ENCODE measurements around the gene ADGRV1. TPM values are rescaled to one million over a fixed set of nuclear protein-coding genes. Genes with fewer than 3 reads are reported as not detected.

The ADGRV1 gene
- total RNA-seq, 2 donors from 2014 or later, result 16.4 to 20.9 TPM

DNA sequence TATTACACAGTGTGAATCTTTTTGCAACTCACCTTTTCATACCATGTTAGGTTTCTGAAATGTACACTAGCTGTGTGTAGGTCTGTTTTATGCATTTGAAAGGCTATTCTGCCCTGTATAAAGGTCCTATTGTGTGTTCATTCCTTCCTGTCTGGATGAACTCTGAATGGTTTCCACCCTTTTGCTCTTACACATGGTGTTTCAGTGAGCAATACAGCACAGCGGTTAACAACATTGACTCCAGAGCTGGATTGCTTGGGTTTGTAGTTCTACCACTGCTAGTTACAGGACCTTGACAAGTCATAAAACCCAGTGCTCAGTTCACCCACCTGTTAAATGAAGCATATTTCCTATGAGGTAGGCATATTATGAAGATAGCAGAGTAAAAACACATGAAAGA is 331.6 kb downstream of the ADGRV1 start:
- H3K27ac ChIP-seq, result no peak overlapping the region
- 97% methylated on average over 1 of the region's 1 CpG for WGBS
- H3K36me3 ChIP-seq, result no peaks in the 10 kb centered on the region
- TF ChIP-seq POLR2A (IDR thresholded peaks at IDR 0.05), result no peak
- TF ChIP-seq, protein P1, sequence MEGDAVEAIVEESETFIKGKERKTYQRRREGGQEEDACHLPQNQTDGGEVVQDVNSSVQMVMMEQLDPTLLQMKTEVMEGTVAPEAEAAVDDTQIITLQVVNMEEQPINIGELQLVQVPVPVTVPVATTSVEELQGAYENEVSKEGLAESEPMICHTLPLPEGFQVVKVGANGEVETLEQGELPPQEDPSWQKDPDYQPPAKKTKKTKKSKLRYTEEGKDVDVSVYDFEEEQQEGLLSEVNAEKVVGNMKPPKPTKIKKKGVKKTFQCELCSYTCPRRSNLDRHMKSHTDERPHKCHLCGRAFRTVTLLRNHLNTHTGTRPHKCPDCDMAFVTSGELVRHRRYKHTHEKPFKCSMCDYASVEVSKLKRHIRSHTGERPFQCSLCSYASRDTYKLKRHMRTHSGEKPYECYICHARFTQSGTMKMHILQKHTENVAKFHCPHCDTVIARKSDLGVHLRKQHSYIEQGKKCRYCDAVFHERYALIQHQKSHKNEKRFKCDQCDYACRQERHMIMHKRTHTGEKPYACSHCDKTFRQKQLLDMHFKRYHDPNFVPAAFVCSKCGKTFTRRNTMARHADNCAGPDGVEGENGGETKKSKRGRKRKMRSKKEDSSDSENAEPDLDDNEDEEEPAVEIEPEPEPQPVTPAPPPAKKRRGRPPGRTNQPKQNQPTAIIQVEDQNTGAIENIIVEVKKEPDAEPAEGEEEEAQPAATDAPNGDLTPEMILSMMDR (IDR thresholded peaks at IDR 0.05), result no peak
- no peak for TF ChIP-seq POLR2AphosphoS5 (IDR thresholded peaks at IDR 0.05)
- no peak for DNase-seq (ENCODE audit: low spot score)
- H3K27me3 ChIP-seq (replicated peaks; ENCODE audit: insufficient read depth), result no peaks in the 10 kb centered on the region
- H3K4me3 ChIP-seq, result no peak overlapping the region
- intact Hi-C loops (cut with DNase I), result no loop called here
- no peaks in the 10 kb centered on the region for H3K4me1 ChIP-seq (replicated peaks)
- no peaks in the 10 kb centered on the region for H3K9me3 ChIP-seq

DNA sequence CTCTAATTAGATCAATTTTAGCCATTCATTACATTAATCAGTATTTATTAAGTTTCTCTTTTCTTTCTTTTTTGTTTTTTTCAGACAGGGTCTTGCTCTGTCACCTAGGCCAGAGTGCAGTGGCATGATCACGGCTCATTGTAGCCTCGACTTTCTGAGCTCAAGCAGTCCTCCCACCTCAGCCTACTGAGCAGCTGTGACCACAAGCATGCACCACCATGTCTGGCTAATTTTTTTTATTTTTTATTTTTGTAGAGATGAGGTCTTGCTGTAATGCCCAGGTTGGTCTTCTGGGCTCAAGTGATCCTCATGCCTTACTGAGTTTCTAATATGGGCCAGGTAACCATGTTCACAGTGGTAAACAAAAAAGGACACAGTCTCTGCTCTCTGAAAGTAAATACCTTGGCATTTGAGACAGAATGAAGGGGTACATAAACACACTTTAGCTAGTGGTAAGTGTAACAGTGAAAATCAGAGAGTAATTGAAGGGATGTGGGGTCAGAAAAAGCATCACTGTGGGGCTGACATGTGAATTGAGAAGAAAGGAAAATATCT is 336.3 kb downstream of the ADGRV1 start:
- no peak for TF ChIP-seq POLR2A (IDR thresholded peaks at IDR 0.05)
- peak; percentile 16 for TF ChIP-seq POLR2AphosphoS5 (IDR thresholded peaks at IDR 0.05)

DNA sequence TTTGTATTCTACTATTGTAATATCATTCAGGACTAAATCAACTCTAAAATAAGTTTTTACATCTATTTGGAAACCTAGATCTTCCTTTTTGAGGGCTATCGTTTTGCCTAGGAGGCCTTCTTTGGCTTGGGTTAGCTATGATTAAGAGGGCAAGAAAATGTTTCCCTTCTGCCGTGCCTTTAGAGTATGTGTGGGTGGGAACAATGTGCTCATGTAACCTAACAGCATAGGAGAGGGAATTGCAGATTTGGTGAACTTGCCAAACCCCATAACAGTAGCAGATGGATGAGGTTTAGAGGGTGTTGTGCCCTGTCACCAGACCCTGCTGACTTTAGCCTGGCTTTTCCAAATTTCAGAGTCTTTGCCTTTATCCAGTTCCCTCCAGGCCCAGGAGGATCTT is 339.0 kb downstream of the ADGRV1 start:
- intact Hi-C loops (cut with DNase I), result no loop called here
- Histone ChIP-seq H3K27me3 (replicated peaks; ENCODE audit: insufficient read depth) (no peaks in the 10 kb centered on the region), H3K36me3 (no peaks in the 10 kb centered on the region), H3K4me1 (replicated peaks) (no peaks in the 10 kb centered on the region), H3K4me3 (no peak overlapping the region), H3K27ac (no peak overlapping the region), H3K9me3 (no peaks in the 10 kb centered on the region)
- DNase-seq (ENCODE audit: low spot score), result no peak
- TF ChIP-seq POLR2A (IDR thresholded peaks at IDR 0.05), result no peak
- no peak for TF ChIP-seq POLR2AphosphoS5 (IDR thresholded peaks at IDR 0.05)
- TF ChIP-seq, protein P1 (IDR thresholded peaks at IDR 0.05), result no peak
- WGBS, result 88% methylated on average over 2 of the region's 2 CpGs

More for the DNA sequence above, 336.3 kb downstream of the ADGRV1 start:
- Histone ChIP-seq H3K27ac (no peak overlapping the region), H3K27me3 (replicated peaks; ENCODE audit: insufficient read depth) (no peaks in the 10 kb centered on the region), H3K4me1 (replicated peaks) (no peaks in the 10 kb centered on the region), H3K36me3 (no peaks in the 10 kb centered on the region), H3K9me3 (no peaks in the 10 kb centered on the region), H3K4me3 (no peak overlapping the region)
- intact Hi-C loops (cut with DNase I), result no loop called here
- 97% methylated on average over 2 of the region's 2 CpGs for WGBS
- DNase-seq (ENCODE audit: low spot score), result no peak

DNA sequence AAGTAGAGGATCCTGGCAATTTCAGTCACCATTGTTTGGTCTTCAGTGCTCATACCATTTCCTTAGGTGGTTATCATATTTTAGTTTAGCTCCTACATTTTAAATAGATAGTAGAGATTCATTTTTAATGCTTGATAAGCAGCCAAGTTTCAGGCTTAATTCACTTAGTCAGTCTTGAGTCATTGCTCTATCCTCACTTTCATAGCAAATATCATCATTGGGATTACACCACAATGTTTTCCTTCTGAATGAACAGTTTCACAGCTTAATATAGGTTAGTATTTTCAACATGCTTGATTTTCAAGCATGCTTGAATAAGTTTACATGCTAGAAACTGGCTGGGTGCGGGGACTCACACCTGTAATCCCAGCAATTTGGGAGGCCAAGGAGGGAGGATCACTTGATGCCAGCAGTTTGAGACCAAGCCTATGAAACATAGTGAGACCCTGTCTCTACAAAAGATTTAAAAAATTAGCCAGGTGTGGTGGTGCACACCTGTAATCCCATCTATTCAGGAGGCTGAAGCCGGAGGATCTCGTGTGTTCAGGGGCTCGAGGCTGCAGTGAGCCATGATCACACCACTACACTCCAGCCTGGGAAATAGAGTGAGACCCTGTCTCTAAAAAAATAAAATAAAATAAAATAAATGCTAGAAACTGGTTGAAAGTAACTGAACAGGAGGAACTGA is 339.9 kb downstream of the ADGRV1 start:
- Histone ChIP-seq H3K4me1 (replicated peaks) (no peaks in the 10 kb centered on the region), H3K9me3 (no peaks in the 10 kb centered on the region), H3K4me3 (no peak overlapping the region), H3K27me3 (replicated peaks; ENCODE audit: insufficient read depth) (no peaks in the 10 kb centered on the region), H3K36me3 (no peaks in the 10 kb centered on the region), H3K27ac (no peak overlapping the region)
- TF ChIP-seq POLR2A (IDR thresholded peaks at IDR 0.05), result no peak
- TF ChIP-seq POLR2AphosphoS5 (IDR thresholded peaks at IDR 0.05), result no peak
- no peak for DNase-seq (ENCODE audit: low spot score)
- intact Hi-C loops (cut with DNase I), result no loop called here
- WGBS, result 97% methylated on average over 4 of the region's 4 CpGs

DNA sequence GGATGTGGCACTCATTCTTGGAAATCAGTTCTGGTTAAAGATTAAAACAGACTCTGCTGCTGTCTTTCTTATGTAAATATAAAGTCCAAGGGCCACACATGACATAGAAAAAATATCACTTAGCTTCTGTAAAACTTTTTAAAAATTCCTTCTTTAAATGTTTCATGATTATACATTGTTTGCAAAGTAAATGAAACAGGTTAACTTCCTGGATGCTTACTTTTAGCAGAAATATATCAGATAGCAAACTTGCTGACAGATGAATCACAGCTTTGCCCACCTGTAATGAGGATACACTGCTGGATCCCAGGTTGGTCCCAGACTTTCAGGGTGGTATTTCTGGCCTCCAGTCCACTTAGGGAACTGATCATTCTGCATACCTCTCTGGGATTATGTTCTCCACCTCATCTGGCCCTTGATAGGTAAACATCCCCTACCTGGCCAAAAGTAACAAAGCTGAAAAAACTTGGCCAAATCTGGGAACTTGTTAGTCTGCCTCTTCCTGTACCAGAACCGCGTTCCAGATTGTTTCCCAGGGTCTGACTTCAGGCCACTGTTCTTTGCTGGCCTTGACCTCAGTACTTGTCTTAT is 340.5 kb downstream of the ADGRV1 start:
- TF ChIP-seq POLR2A (IDR thresholded peaks at IDR 0.05) (no peak), POLR2AphosphoS5 (IDR thresholded peaks at IDR 0.05) (peak; percentile 22)
- TF ChIP-seq, protein P1 (IDR thresholded peaks at IDR 0.05), result no peak
- no peak for DNase-seq (ENCODE audit: low spot score)
- no peaks in the 10 kb centered on the region for H3K4me1 ChIP-seq (replicated peaks)
- WGBS, result 49% methylated on average over 2 of the region's 2 CpGs
- H3K36me3 ChIP-seq, result no peaks in the 10 kb centered on the region
- H3K4me3 ChIP-seq, result no peak overlapping the region
- peak overlapping the region in 1 of 2 donors; percentile 46 for H3K27ac ChIP-seq
- intact Hi-C loops (cut with DNase I), result no loop called here
- H3K9me3 ChIP-seq, result no peaks in the 10 kb centered on the region
- H3K27me3 ChIP-seq (replicated peaks; ENCODE audit: insufficient read depth), result no peaks in the 10 kb centered on the region

Data from prostate gland (tissue), 2 donors.